K562 (cell line): Measurements from ENCODE around the gene ZNF692. TPM values are rescaled to one million over a fixed set of nuclear protein-coding genes. Genes with fewer than 3 reads are reported as not detected.

Experiments
- ATF7 ChIP-seq: fragments of 450-650 bp; IDR thresholded peaks from 2 replicates; pipeline ENCODE4 v1.7.1; 2014; ENCODE audit warnings: mild to moderate bottlenecking, moderate library complexity
- C11orf30 ChIP-seq: fragments of 450-650 bp; IDR thresholded peaks from 2 replicates; pipeline ENCODE4 v1.6.1; 2016; ENCODE audit warnings: low read depth, mild to moderate bottlenecking
- CBFA2T3 ChIP-seq: fragments of 450-650 bp; IDR thresholded peaks from 2 replicates; pipeline ENCODE4 v1.6.1; 2017
- CSDE1 ChIP-seq, 2 experiments: fragments of 450-650 bp; IDR thresholded peaks; 2 replicates each; pipeline ENCODE4 v1.6.1; 2016; ENCODE audit warnings: mild to moderate bottlenecking in 1 of 2
- DPF2 ChIP-seq: fragments of 450-650 bp; IDR thresholded peaks from 2 replicates; pipeline ENCODE4 v1.6.1; 2016
- ESRRA ChIP-seq: fragments of 450-650 bp; IDR thresholded peaks from 2 replicates; pipeline ENCODE4 v1.6.1; 2014; ENCODE audit warnings: low read depth, mild to moderate bottlenecking, moderate library complexity, borderline replicate concordance
- EZH2 ChIP-seq: IDR thresholded peaks from 2 replicates; pipeline ENCODE4 v1.6.1; 2012; ENCODE audit warnings: low read depth, mild to moderate bottlenecking, inconsistent platforms, low read length, borderline replicate concordance
- GABPB1 ChIP-seq: sonication (generic); formaldehyde crosslinking; IDR thresholded peaks from 2 replicates; pipeline ENCODE4 v1.8.0; 2022; ENCODE audit warnings: mild to moderate bottlenecking, missing genetic modification reagents
- GABPB2 ChIP-seq: fragments of 250-450 bp; sonication (Bioruptor Pico); conservative IDR thresholded peaks from 2 replicates; pipeline ENCODE4 v1.5.1; 2021; ENCODE audit warnings: mild to moderate bottlenecking
- HDAC3 ChIP-seq: fragments of 450-650 bp; IDR thresholded peaks from 2 replicates; pipeline ENCODE4 v1.6.1; 2018; ENCODE audit warnings: borderline replicate concordance, mild to moderate bottlenecking, moderate library complexity; ENCODE audit not compliant: partially characterized antibody
- HMGN3 ChIP-seq: IDR thresholded peaks from 2 replicates; pipeline ENCODE4 v1.6.1; 2011; ENCODE audit warnings: borderline replicate concordance, low read depth, mild to moderate bottlenecking, mixed read lengths, low read length; ENCODE audit not compliant: insufficient read length; ENCODE audit errors: extremely low read depth
- KLF13 ChIP-seq: fragments of 450-650 bp; IDR thresholded peaks from 2 replicates; pipeline ENCODE4 v1.6.1; 2016; ENCODE audit warnings: missing genetic modification characterization, low read depth, mild to moderate bottlenecking, missing compliant biosample characterization, moderate library complexity, borderline replicate concordance
- MYC ChIP-seq, 2 experiments: fragments of 250-450 bp in 1 of 2; sonication (Bioruptor Pico) in 1 of 2; IDR thresholded peaks; 2 replicates each; pipeline versions ENCODE4 v1.5.1 to v1.6.1; 2012 to 2021; ENCODE audit warnings: low read depth in 2 of 2, borderline replicate concordance in 1 of 2, improper control_type of control experiment in 1 of 2, low read length in 1 of 2, mild to moderate bottlenecking in 1 of 2, moderate library complexity in 1 of 2
- NBN ChIP-seq: fragments of 450-650 bp; IDR thresholded peaks from 2 replicates; pipeline ENCODE4 v1.6.1; 2016; ENCODE audit warnings: low read depth, mild to moderate bottlenecking
- NFATC3 ChIP-seq: fragments of 450-650 bp; IDR thresholded peaks from 2 replicates; pipeline ENCODE4 v1.6.1; 2017; ENCODE audit warnings: mild to moderate bottlenecking
- RFX7 ChIP-seq: fragments of 250-450 bp; sonication (Bioruptor Pico); IDR thresholded peaks from 2 replicates; pipeline ENCODE4 v1.5.1; 2021; ENCODE audit warnings: mild to moderate bottlenecking
- SAFB2 ChIP-seq: fragments of 200-400 bp; formaldehyde crosslinking; IDR thresholded peaks from 2 replicates; pipeline ENCODE4 v1.6.1; 2018; ENCODE audit warnings: borderline replicate concordance, low read length, low read depth, moderate library complexity; ENCODE audit not compliant: severe bottlenecking
- SNRNP70 ChIP-seq: fragments of 200-400 bp; formaldehyde crosslinking; optimal IDR thresholded peaks from 2 replicates; pipeline ENCODE3; 2017; ENCODE audit warnings: low read depth, low read length
- SP2 ChIP-seq: IDR thresholded peaks from 2 replicates; pipeline ENCODE4 v1.6.1; 2011; ENCODE audit warnings: mild to moderate bottlenecking, low read depth, low read length, moderate library complexity; ENCODE audit not compliant: poor library complexity, severe bottlenecking; ENCODE audit errors: extremely low read depth
- TARDBP ChIP-seq: fragments of 450-650 bp; IDR thresholded peaks from 2 replicates; pipeline ENCODE4 v1.6.1; 2016
- ZBTB7A ChIP-seq: IDR thresholded peaks from 2 replicates; pipeline ENCODE4 v1.6.1; 2011; ENCODE audit warnings: low read depth, mild to moderate bottlenecking, low read length, moderate library complexity, borderline replicate concordance; ENCODE audit not compliant: control insufficient read depth
- polyA plus RNA-seq, 8 experiments: library from polyadenylated mRNA; depleted of rRNA in 4 of 8; stranded (reverse) in 5 of 8; unstranded in 3 of 8; fragments of >200 nt; fragmentation: Nextera tagmentation in 2 of 8; fragmentation: Illumina TruSeq in 1 of 8; extraction: Ambion mirVana in 2 of 8; extraction: Trizol in 1 of 8; gene quantifications; 2 replicates each; pipeline versions ENCODE4 v1.2.1 to v1.2.3, GENCODE V29; 2011 to 2014; ENCODE audit warnings: inconsistent platforms in 1 of 8, missing spikeins in 1 of 8
- total RNA-seq, 7 experiments: library from RNA; depleted of rRNA in 6 of 7; stranded (reverse); fragments of >200 nt in 6 of 7; fragmentation: Illumina TruSeq in 2 of 7; extraction: Trizol in 2 of 7; gene quantifications; 2 replicates each; pipeline versions ENCODE4 v1.2.1 to v1.2.3, GENCODE V29; 2011 to 2021; ENCODE audit warnings: low replicate concordance in 1 of 7
- TF ChIP-seq, protein P1 (sequence below): fragments of 450-650 bp; IDR thresholded peaks from 2 replicates; pipeline ENCODE4 v1.7.1; 2018; ENCODE audit warnings: mild to moderate bottlenecking, low read depth; ENCODE audit not compliant: partially characterized antibody
- TF ChIP-seq, protein P2 (sequence below): sonication (generic); formaldehyde crosslinking; IDR thresholded peaks from 2 replicates; pipeline ENCODE4 v1.4.0; 2020; ENCODE audit warnings: mild to moderate bottlenecking, missing genetic modification reagents
- TF ChIP-seq, protein P3 (sequence below): sonication (generic); formaldehyde crosslinking; IDR thresholded peaks from 2 replicates; pipeline ENCODE4 v1.8.0; 2022; ENCODE audit warnings: mild to moderate bottlenecking, missing genetic modification reagents

Gene ZNF692
- total and polyA plus RNA-seq, 9 of the 15 experiments (the other 6 are each of a cell fraction or from before 2014, with no cell fraction given): 8.4 to 143 (median 55.9) TPM

DNA sequence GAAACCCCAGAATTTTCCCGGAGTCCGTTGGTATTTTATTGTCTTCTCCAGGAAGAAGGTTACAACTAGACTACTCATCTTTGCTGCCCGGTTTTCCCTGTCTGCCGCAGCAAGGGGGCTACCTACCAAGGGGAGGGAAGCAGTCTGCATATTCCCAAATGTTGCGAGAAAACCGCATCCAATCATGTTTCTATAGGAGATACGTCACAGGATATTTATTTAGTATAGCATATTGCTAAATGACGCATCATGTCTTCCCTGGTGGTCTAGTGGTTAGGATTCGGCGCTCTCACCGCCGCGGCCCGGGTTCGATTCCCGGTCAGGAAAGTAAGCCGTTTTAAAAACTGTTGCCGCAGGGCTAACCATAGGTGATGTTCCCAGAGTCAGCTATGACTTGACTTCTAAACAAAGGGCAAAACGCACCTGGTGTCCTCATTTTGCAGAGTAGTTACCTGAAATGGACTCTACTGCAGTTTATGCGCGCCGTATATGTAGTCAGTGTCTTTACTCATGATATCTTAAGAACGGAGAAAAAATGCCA lies 15.2 kb upstream of the ZNF692 start (continued):
- TF ChIP-seq EZH2: no peak
- TF ChIP-seq MYC (IDR thresholded peaks at IDR 0.05; ENCODE audit: low read depth, low read length): 0 out of 2 replicates have a peak, but pooled peaks have one; percentile 4
- no peak for TF ChIP-seq MYC (CRISPR knock-in tag; IDR thresholded peaks at IDR 0.05; ENCODE audit: borderline replicate concordance, low read depth)
- TF ChIP-seq RFX7: 0 out of 2 replicates have a peak, but pooled peaks have one; percentile 9
- no peak for TF ChIP-seq SAFB2
- no peak for TF ChIP-seq SP2
- peak; percentile 66; the same call in 1 of the 2 replicates for TF ChIP-seq ZBTB7A
- 0 out of 2 replicates have a peak, but pooled peaks have one; percentile 27 for TF ChIP-seq TARDBP
- TF ChIP-seq C11orf30: no peak; the same call in 1 of the 2 replicates
- 0 out of 2 replicates have a peak, but pooled peaks have one; percentile 32 for TF ChIP-seq NFATC3
- TF ChIP-seq GABPB1: peak; percentile 70; the same call in 1 of the 2 replicates
- TF ChIP-seq, protein P1, sequence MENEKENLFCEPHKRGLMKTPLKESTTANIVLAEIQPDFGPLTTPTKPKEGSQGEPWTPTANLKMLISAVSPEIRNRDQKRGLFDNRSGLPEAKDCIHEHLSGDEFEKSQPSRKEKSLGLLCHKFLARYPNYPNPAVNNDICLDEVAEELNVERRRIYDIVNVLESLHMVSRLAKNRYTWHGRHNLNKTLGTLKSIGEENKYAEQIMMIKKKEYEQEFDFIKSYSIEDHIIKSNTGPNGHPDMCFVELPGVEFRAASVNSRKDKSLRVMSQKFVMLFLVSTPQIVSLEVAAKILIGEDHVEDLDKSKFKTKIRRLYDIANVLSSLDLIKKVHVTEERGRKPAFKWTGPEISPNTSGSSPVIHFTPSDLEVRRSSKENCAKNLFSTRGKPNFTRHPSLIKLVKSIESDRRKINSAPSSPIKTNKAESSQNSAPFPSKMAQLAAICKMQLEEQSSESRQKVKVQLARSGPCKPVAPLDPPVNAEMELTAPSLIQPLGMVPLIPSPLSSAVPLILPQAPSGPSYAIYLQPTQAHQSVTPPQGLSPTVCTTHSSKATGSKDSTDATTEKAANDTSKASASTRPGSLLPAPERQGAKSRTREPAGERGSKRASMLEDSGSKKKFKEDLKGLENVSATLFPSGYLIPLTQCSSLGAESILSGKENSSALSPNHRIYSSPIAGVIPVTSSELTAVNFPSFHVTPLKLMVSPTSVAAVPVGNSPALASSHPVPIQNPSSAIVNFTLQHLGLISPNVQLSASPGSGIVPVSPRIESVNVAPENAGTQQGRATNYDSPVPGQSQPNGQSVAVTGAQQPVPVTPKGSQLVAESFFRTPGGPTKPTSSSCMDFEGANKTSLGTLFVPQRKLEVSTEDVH: peak; percentile 26
- TF ChIP-seq GABPB2 (CRISPR knock-in tag): no peak
- peak; percentile 33 for TF ChIP-seq HDAC3
- peak; percentile 80; the same call in 1 of the 2 replicates for TF ChIP-seq ESRRA
- TF ChIP-seq CBFA2T3: peak; percentile 17; the same call in 1 of the 2 replicates
- TF ChIP-seq, protein P2, sequence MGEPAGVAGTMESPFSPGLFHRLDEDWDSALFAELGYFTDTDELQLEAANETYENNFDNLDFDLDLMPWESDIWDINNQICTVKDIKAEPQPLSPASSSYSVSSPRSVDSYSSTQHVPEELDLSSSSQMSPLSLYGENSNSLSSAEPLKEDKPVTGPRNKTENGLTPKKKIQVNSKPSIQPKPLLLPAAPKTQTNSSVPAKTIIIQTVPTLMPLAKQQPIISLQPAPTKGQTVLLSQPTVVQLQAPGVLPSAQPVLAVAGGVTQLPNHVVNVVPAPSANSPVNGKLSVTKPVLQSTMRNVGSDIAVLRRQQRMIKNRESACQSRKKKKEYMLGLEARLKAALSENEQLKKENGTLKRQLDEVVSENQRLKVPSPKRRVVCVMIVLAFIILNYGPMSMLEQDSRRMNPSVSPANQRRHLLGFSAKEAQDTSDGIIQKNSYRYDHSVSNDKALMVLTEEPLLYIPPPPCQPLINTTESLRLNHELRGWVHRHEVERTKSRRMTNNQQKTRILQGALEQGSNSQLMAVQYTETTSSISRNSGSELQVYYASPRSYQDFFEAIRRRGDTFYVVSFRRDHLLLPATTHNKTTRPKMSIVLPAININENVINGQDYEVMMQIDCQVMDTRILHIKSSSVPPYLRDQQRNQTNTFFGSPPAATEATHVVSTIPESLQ (CRISPR knock-in tag): 0 out of 2 replicates have a peak, but pooled peaks have one; percentile 21
- no peak for TF ChIP-seq HMGN3
- no peak for TF ChIP-seq SNRNP70
- TF ChIP-seq, protein P3, sequence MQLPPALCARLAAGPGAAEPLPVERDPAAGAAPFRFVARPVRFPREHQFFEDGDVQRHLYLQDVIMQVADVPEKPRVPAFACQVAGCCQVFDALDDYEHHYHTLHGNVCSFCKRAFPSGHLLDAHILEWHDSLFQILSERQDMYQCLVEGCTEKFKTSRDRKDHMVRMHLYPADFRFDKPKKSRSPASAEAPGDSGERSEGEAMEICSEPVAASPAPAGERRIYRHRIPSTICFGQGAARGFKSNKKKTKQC (CRISPR knock-in tag): peak; percentile 44; the same call in 1 of the 2 replicates
- TF ChIP-seq CSDE1 (IDR thresholded peaks at IDR 0.05): peak in 1 of 2 experiments; percentile 91; a peak in 2 of 4 replicates
- peak; percentile 95 for TF ChIP-seq ATF7
- TF ChIP-seq DPF2: 0 out of 2 replicates have a peak, but pooled peaks have one; percentile 32
- peak; percentile 95 for TF ChIP-seq NBN
- TF ChIP-seq KLF13: 0 out of 2 replicates have a peak, but pooled peaks have one; percentile 31
